Choroid plexus epithelial cell (primary cell): ENCODE data around the gene IMMP2L.

ENCODE experiments used
- DNase-seq: peaks from one replicate; pipeline ENCODE4 v3.0.0-alpha.2; 2010; ENCODE audit warnings: low read depth
- H3K4me3 ChIP-seq: 2 replicates; pipeline ENCODE4 v1.5.1; 2011; ENCODE audit warnings: low read depth, mild to moderate bottlenecking, control low read depth, low read length, moderate library complexity
- TF ChIP-seq, protein P1 (sequence below): conservative IDR thresholded peaks from 2 replicates; pipeline ENCODE4 v1.5.1; 2011; ENCODE audit warnings: low read depth, mild to moderate bottlenecking, control low read depth, inconsistent platforms, low read length, moderate library complexity

Gene IMMP2L

DNA sequence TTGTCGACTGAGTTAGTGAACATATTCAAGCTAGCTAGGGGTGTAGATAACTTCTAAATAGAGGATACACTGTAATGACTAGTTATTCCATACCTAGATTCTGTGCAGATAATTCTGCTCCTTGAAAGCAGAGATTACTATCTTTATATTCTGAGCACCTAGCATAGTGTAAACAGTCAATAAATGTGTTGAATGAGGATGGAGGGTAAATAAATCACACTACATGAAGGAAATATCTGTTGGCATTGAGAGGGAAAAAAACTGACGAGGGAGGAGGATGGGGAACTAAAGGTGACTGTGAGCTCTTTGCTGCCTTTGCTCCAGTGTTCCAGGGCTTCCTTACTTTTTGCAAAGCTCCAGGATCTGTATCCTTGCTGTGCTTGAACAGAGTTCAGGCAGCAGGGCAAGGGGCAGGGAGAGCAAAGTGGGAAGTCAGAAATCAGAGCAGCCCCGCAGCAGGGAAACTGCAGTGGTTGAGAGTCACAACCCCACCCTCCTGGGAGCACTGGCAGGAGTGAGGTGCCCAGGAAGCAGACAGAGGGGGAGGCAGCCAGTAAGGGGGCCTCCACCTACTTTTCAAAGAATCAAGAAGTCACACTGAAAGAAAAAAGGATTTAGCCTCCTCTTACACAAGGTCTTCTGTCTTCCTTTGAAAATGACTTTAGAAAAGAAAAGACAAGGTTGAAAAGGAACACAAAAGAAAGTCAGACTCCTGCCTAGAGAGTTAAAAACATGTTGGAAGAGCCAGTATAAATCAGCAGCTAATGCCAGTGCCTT is 543.1 kb downstream of the IMMP2L start:
- TF ChIP-seq, protein P1, sequence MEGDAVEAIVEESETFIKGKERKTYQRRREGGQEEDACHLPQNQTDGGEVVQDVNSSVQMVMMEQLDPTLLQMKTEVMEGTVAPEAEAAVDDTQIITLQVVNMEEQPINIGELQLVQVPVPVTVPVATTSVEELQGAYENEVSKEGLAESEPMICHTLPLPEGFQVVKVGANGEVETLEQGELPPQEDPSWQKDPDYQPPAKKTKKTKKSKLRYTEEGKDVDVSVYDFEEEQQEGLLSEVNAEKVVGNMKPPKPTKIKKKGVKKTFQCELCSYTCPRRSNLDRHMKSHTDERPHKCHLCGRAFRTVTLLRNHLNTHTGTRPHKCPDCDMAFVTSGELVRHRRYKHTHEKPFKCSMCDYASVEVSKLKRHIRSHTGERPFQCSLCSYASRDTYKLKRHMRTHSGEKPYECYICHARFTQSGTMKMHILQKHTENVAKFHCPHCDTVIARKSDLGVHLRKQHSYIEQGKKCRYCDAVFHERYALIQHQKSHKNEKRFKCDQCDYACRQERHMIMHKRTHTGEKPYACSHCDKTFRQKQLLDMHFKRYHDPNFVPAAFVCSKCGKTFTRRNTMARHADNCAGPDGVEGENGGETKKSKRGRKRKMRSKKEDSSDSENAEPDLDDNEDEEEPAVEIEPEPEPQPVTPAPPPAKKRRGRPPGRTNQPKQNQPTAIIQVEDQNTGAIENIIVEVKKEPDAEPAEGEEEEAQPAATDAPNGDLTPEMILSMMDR = no peak
- no peak overlapping the region for H3K4me3 ChIP-seq
- no peak for DNase-seq

DNA sequence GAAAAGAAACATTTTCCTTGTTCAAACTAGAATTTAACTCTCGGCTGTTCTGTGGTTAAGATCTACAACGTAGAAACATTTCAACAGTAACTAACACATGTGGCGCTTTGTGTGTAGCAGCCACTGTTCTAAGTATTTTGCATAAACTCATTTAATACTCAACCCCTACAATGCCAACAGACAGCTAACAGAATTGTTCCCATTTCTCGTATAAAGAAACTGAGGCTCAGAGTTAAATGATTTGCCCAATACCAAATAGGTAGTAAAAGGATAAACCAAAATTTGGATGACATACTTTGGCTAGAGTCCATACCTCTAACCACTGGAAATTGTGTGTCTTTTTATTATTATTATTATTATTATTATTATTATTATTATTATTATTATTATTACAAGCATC is 543.8 kb downstream of the IMMP2L start:
- no peak for DNase-seq
- H3K4me3 ChIP-seq = no peak overlapping the region
- TF ChIP-seq, protein P1 = no peak

DNA sequence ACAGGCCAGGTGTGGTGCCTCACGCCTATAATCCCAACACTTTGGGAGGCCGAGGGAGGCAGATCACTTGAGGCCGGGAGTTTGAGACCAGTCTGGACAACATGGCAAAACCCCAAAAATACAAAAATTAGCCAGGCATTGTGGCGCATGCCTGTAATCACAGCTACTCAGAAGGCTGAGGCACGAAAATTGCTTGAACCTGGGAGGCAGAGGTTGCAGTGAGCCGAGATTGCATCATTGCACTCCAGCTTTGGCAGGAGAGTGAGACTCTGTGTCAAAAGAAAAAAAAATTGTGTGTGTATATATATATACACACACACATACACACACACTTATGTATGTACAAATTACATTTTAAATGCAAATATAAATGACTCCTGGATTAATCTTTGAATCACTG is 548.2 kb downstream of the IMMP2L start:
- TF ChIP-seq, protein P1 = no peak
- peak; percentile 36 for DNase-seq
- H3K4me3 ChIP-seq = no peak overlapping the region

DNA sequence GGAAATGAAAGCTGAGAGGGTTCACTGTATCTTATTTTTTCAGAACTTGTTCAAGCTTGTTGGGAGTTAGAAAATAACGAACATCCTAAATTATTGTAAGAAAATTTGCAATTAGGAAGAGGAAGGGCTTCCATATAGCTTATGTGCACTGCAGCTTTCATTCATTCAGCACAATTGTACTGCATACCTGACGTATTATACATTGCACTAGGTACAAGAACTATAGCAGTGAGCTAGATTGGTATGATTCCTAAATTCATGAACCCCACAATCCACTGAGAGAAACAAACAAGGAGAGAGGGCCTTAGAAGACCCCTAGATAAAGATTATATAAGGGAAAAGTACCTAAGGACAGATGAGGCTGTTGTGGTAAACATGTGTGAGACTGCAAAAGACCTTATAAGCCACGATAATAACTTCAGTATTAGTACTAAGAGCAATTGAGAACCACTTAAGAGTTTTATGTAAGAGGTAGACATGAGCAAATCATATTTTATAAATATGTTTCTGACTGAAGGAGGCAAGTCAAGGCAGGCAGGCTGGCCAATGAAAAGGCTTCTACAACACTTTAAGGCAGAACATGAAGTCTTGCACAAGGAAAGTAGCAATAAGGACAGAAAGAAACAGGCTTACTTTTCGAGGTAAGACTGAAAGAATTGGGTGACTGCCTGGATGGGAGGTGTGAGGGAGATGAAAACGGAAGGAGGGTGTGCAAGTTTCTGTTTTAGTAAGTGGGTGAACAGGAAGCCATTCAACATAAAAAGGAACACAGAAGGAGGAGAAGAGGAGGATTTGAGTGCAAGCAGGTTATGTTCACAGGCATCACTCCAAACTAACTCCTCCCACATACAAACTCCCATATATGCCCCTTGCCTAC is 549.3 kb downstream of the IMMP2L start:
- no peak overlapping the region for H3K4me3 ChIP-seq
- TF ChIP-seq, protein P1 = no peak
- no peak for DNase-seq

DNA sequence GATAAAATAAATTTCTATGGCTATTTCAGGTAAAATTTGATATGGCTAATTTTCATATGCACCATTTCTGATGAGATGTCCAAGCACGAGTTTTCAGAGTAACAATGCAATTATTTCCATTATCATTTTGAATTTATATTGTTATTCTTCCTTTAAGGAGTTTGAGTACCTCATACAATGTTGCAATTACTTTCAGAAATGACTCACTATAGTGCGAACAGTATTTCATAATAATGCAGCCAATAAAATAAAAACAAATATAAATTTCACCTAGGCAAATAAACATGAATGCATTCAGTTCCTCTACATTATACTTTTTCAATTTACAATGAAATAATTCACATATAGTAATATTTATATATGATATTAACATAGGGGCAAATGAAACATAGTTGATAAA is 550.1 kb downstream of the IMMP2L start:
- TF ChIP-seq, protein P1 = no peak
- DNase-seq = peak; percentile 47
- H3K4me3 ChIP-seq = no peak overlapping the region

DNA sequence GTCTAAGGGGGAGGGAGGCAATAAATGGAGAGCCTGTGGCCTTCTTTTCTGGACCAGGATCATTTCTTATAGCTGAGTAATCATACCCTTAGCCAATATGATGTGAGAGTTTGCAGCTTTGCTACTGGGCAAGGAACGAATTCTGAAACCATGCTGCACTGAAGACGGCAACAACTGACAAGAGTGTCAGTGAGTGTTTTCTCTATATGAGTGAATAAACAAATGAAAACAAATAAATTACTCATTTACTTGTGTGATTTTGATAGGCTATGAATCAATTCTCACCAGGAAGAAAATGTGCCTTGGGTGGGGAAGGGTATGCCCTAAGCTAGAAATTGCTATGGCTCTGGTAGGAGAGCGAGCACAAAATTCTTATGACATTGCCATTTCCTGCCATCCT is 550.8 kb downstream of the IMMP2L start:
- TF ChIP-seq, protein P1 = no peak
- H3K4me3 ChIP-seq = no peak overlapping the region
- peak; percentile 38 for DNase-seq
